Stomach (tissue), 9 donors: ENCODE data around the gene CELF6. TPM values are rescaled to one million over a fixed set of nuclear protein-coding genes. Genes with fewer than 3 reads are reported as not detected.

Experiments
- DNase-seq, 2 donors: peaks; one replicate each; pipeline versions ENCODE4 v3.0.0 to v3.0.0-alpha.2; 2013 to 2019
- H3K27ac ChIP-seq, 5 donors: fragments of 200-600 bp in 4 of 5; sonication (generic) in 4 of 5; one replicate each; pipeline ENCODE4 v1.5.1; 2013 to 2019; ENCODE audit warnings: mild to moderate bottlenecking in 1 of 5, moderate library complexity in 1 of 5
- H3K27me3 ChIP-seq, 3 donors: fragments of 200-600 bp; sonication (generic); one replicate each; pipeline ENCODE4 v1.5.1; 2017 to 2019; ENCODE audit warnings: mixed run types in 1 of 3
- H3K36me3 ChIP-seq, 4 donors: fragments of 200-600 bp; sonication (generic); 1 replicate in 3 of 4; 2 replicates in 1 of 4; pipeline ENCODE4 v1.5.1; 2016 to 2019
- H3K4me1 ChIP-seq, 4 donors: fragments of 200-600 bp; sonication (generic); one replicate each; pipeline ENCODE4 v1.5.1; 2016 to 2019
- H3K4me3 ChIP-seq, 4 donors: fragments of 200-600 bp; sonication (generic) in 3 of 4; one replicate each; pipeline ENCODE4 v1.5.1; 2016 to 2019; ENCODE audit warnings: mild to moderate bottlenecking in 1 of 4
- H3K9me3 ChIP-seq, 4 donors: fragments of 200-600 bp; sonication (generic); one replicate each; pipeline ENCODE4 v1.5.1; 2016 to 2019
- EP300 ChIP-seq: sonication (generic); formaldehyde crosslinking; IDR thresholded peaks from one replicate; pipeline ENCODE4 v1.6.1; 2017; ENCODE audit warnings: antibody characterized with exemption
- POLR2A ChIP-seq, 4 donors: fragments of 450-650 bp; IDR thresholded peaks; one replicate each; pipeline ENCODE4 v1.6.1; 2016; ENCODE audit warnings: antibody characterized with exemption in 4 of 4, control low read depth in 2 of 4, mild to moderate bottlenecking in 1 of 4, moderate library complexity in 1 of 4
- POLR2AphosphoS5 ChIP-seq, 3 donors: sonication (generic); formaldehyde crosslinking; IDR thresholded peaks; one replicate each; pipeline ENCODE4 v1.6.1; 2016; ENCODE audit warnings: antibody characterized with exemption in 3 of 3
- WGBS, 5 donors: extraction: QIAGEN DNeasy Blood & Tissue Kit in 3 of 5; methylation state at CpG; one replicate each; pipeline versions ENCODE4 v1.1.5 to v1.1.7; 2013 to 2018; 5-methylcytosine and 5-hydroxymethylcytosine counted together
- intact Hi-C: fragments of 100-400 bp; cut with DNase I; formaldehyde crosslinking; loops from one replicate; pipeline ENCODE4 v1.15.1; 2023; ENCODE audit warnings: low total_unique reads
- polyA plus RNA-seq, 3 donors: library from polyadenylated mRNA; stranded (reverse); fragments of 200-250 nt; gene quantifications; one replicate each; pipeline ENCODE4 v1.2.3, GENCODE V29; 2013
- total RNA-seq, 5 donors: library from RNA; depleted of rRNA; stranded (reverse); fragments of >200 nt; gene quantifications; one replicate each; pipeline versions ENCODE4 v1.1.0 to v1.2.3, GENCODE V29; 2014 to 2016
- TF ChIP-seq, protein P1 (sequence below), 7 experiments: fragments of 450-650 bp in 4 of 7; fragments of 200-600 bp in 3 of 7; sonication (generic) in 3 of 7; IDR thresholded peaks; one replicate each; pipeline ENCODE4 v1.5.1; 2016 to 2019; ENCODE audit warnings: antibody characterized with exemption in 7 of 7, control low read depth in 2 of 7, mild to moderate bottlenecking in 1 of 7
- donor health status: healthy with polysubstance abuse.
- donor health status: Bipolar disorder and iron deficiency.
- donor health status: healthy.

CELF6 gene
- total and polyA plus RNA-seq, 8 donors, result 0.44 to 4.0 (median 1.2) TPM; not detected in 2

- Histone ChIP-seq H3K4me3 (no peak overlapping the region), H3K9me3 (no peaks in the 10 kb centered on the region), H3K27me3 (no peaks in the 10 kb centered on the region), H3K27ac (no peak overlapping the region), H3K36me3 (peaks cover 47 to 100% (median 97%) of the 10 kb centered on the region in 4 donors), H3K4me1 (no peaks in the 10 kb centered on the region)
- no peak for DNase-seq
- intact Hi-C loops, result no loop called here
- WGBS, 5 donors, result 85 to 97% (median 96%) methylated on average over 1 of the region's 1 CpG
- no peak for TF ChIP-seq POLR2AphosphoS5 (IDR thresholded peaks at IDR 0.05)
- TF ChIP-seq, protein P1, sequence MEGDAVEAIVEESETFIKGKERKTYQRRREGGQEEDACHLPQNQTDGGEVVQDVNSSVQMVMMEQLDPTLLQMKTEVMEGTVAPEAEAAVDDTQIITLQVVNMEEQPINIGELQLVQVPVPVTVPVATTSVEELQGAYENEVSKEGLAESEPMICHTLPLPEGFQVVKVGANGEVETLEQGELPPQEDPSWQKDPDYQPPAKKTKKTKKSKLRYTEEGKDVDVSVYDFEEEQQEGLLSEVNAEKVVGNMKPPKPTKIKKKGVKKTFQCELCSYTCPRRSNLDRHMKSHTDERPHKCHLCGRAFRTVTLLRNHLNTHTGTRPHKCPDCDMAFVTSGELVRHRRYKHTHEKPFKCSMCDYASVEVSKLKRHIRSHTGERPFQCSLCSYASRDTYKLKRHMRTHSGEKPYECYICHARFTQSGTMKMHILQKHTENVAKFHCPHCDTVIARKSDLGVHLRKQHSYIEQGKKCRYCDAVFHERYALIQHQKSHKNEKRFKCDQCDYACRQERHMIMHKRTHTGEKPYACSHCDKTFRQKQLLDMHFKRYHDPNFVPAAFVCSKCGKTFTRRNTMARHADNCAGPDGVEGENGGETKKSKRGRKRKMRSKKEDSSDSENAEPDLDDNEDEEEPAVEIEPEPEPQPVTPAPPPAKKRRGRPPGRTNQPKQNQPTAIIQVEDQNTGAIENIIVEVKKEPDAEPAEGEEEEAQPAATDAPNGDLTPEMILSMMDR (IDR thresholded peaks at IDR 0.05), result no peak
- no peak for TF ChIP-seq POLR2A (IDR thresholded peaks at IDR 0.05)
- TF ChIP-seq EP300, result no peak
Measured at GRCh38 chr15:72248514-72248913, 71.4 kb downstream of the CELF6 start.

GRCh38 chr15:72242775-72243370 lies 77.1 kb downstream of the CELF6 start:
- H3K4me3 ChIP-seq, result no peak overlapping the region
- WGBS, 5 donors, result 45 to 65% (median 58%) methylated on average over 2 of the region's 2 CpGs
- TF ChIP-seq POLR2AphosphoS5 (IDR thresholded peaks at IDR 0.05), result no peak
- TF ChIP-seq POLR2A (IDR thresholded peaks at IDR 0.05), result no peak
- no peak for TF ChIP-seq EP300
- TF ChIP-seq, protein P1 (IDR thresholded peaks at IDR 0.05), result no peak
- peaks cover 31 to 90% (median 84%) of the 10 kb centered on the region in 4 donors for H3K36me3 ChIP-seq
- no peak overlapping the region for H3K27ac ChIP-seq
- no peaks in the 10 kb centered on the region for H3K9me3 ChIP-seq
- intact Hi-C loops, result no loop called here
- H3K4me1 ChIP-seq, result peaks cover 0 to 3% (median under 1%) of the 10 kb centered on the region in 4 donors
- no peaks in the 10 kb centered on the region for H3K27me3 ChIP-seq
- no peak for DNase-seq

DNA sequence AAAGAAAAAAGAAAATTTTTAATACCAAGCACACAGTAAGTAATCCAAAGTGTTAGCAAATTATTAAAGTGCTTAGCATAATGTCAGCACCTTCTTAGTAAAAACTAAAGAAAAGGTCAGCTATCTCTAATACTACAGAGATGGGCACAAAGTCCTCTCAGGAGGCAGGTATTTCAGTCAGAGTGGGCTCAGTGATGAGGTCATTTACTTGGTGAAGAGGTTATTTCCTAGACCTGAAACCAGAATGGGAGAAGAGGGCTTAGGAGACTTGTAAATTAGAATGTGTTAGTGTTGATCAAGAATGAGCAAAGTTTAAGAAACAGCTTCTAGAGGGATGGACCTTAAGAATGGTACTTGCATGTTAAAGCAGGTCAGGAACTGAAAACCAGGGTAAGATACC lies 80.3 kb downstream of the CELF6 start:
- Histone ChIP-seq H3K9me3 (no peaks in the 10 kb centered on the region), H3K36me3 (peaks cover 21 to 60% (median 54%) of the 10 kb centered on the region in 4 donors), H3K27ac (no peak overlapping the region), H3K4me1 (peaks cover 0 to 21% (median 10%) of the 10 kb centered on the region in 4 donors), H3K4me3 (no peak overlapping the region), H3K27me3 (no peaks in the 10 kb centered on the region)
- intact Hi-C loops, result no loop called here
- TF ChIP-seq POLR2A (IDR thresholded peaks at IDR 0.05), result no peak
- no peak for TF ChIP-seq EP300
- no peak for TF ChIP-seq POLR2AphosphoS5 (IDR thresholded peaks at IDR 0.05)
- TF ChIP-seq, protein P1 (IDR thresholded peaks at IDR 0.05), result no peak
- no peak for DNase-seq

DNA sequence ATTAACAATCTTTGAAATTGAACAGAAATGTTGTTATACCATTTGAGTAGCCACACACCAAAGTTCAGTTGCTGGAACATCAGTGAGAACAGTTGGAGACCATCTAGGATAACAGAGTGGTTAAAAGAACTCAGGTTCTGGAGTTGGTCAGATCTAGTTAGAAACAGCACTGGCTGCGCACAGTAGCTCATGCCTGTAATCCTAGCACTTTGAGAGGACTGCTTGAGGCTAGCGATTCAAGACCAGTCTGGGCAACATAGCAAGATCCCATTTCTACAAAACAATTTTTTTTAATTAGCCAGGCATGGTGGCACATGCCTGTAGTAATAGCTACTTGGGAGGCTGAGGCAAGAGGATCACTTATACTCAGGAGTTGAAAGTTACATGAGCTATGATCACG lies 81.4 kb downstream of the CELF6 start:
- H3K9me3 ChIP-seq, result no peaks in the 10 kb centered on the region
- no peak for TF ChIP-seq POLR2A (IDR thresholded peaks at IDR 0.05)
- no peak for TF ChIP-seq EP300
- no peak for TF ChIP-seq POLR2AphosphoS5 (IDR thresholded peaks at IDR 0.05)
- TF ChIP-seq, protein P1 (IDR thresholded peaks at IDR 0.05), result no peak
- intact Hi-C loops, result no loop called here
- H3K36me3 ChIP-seq, result peaks cover 21 to 50% (median 43%) of the 10 kb centered on the region in 4 donors
- peaks cover 0 to 21% (median 10%) of the 10 kb centered on the region in 4 donors for H3K4me1 ChIP-seq
- no peak for DNase-seq
- no peak overlapping the region for H3K4me3 ChIP-seq
- H3K27me3 ChIP-seq, result no peaks in the 10 kb centered on the region
- no peak overlapping the region for H3K27ac ChIP-seq
- 92 to 100% (median 96%) methylated on average over 3 of the region's 3 CpGs for WGBS, 5 donors
